Stomach smooth muscle (tissue), 2 donors: ENCODE data around the gene SRRM5.
"Not testable (repeated sequence)": the region's sequence is repeated elsewhere in the genome, so short reads cannot be mapped to it uniquely, and the experiment has no call there.

Experiments
- H3K27ac ChIP-seq: one replicate; pipeline ENCODE4 v1.7.0; 2013; ENCODE audit warnings: mild to moderate bottlenecking, low read length, inconsistent platforms
- H3K27me3 ChIP-seq, 2 donors: one replicate each; pipeline ENCODE4 v1.7.0; 2013; ENCODE audit warnings: low read length in 2 of 2; ENCODE audit not compliant: insufficient read depth in 2 of 2, control insufficient read depth in 1 of 2
- H3K36me3 ChIP-seq, 2 donors: one replicate each; pipeline ENCODE4 v1.7.0; 2013; ENCODE audit warnings: low read length in 2 of 2; ENCODE audit not compliant: control insufficient read depth in 2 of 2, insufficient read depth in 2 of 2
- H3K4me1 ChIP-seq: one replicate; pipeline ENCODE4 v1.7.0; 2013; ENCODE audit warnings: low read length; ENCODE audit not compliant: control insufficient read depth, insufficient read depth
- H3K4me3 ChIP-seq, 2 donors: one replicate each; pipeline ENCODE4 v1.7.0; 2013; ENCODE audit warnings: low read length in 2 of 2
- H3K9ac ChIP-seq, 2 donors: one replicate each; pipeline ENCODE4 v1.7.0; 2013; ENCODE audit warnings: low read length in 2 of 2, mild to moderate bottlenecking in 1 of 2
- H3K9me3 ChIP-seq, 2 donors: one replicate each; pipeline ENCODE4 v1.7.0; 2013; ENCODE audit warnings: low read length in 2 of 2; ENCODE audit not compliant: control insufficient read depth in 2 of 2
- donor health status: healthy.
- donor health status: Pancreatic carcinoma.

Gene SRRM5

GRCh38 chr19:43598445-43599240 lies 13.2 kb upstream of the SRRM5 start:
- peaks cover 17 to 30% of the 10 kb centered on the region in 2 donors for H3K36me3 ChIP-seq
- no peak overlapping the region for H3K4me3 ChIP-seq
- no peaks in the 10 kb centered on the region for H3K9me3 ChIP-seq
- H3K27ac ChIP-seq: no peak overlapping the region
- peaks cover 39% of the 10 kb centered on the region for H3K4me1 ChIP-seq
- H3K27me3 ChIP-seq: no peaks in the 10 kb centered on the region
- no peak overlapping the region for H3K9ac ChIP-seq

- Histone ChIP-seq H3K27ac (no peak overlapping the region), H3K36me3 (peaks cover 13 to 30% of the 10 kb centered on the region in 2 donors), H3K9me3 (no peaks in the 10 kb centered on the region), H3K4me3 (no peak overlapping the region), H3K4me1 (peaks cover 28% of the 10 kb centered on the region), H3K9ac (no peak overlapping the region), H3K27me3 (no peaks in the 10 kb centered on the region)
These were observed 12.1 kb upstream of the SRRM5 start for GRCh38 chr19:43599635-43600295.

- H3K4me3 ChIP-seq, H3K27me3 ChIP-seq, H3K27ac ChIP-seq, H3K9ac ChIP-seq, H3K9me3 ChIP-seq: not testable (repeated sequence)
- Histone ChIP-seq H3K4me1 (peaks cover 23% of the 10 kb centered on the region), H3K36me3 (peaks cover 13 to 30% of the 10 kb centered on the region in 2 donors)
These were observed 11.6 kb upstream of the SRRM5 start for GRCh38 chr19:43600326-43600725.

- H3K4me1 ChIP-seq: no peaks in the 10 kb centered on the region
- H3K9ac ChIP-seq: no peak overlapping the region
- peaks cover 17 to 20% of the 10 kb centered on the region in 2 donors for H3K36me3 ChIP-seq
- no peaks in the 10 kb centered on the region for H3K27me3 ChIP-seq
- H3K27ac ChIP-seq: no peak overlapping the region
- H3K4me3 ChIP-seq: no peak overlapping the region
- no peaks in the 10 kb centered on the region for H3K9me3 ChIP-seq
These were observed 5.9 kb upstream of the SRRM5 start for GRCh38 chr19:43605875-43606568.

GRCh38 chr19:43606569-43607229 lies 5.2 kb upstream of the SRRM5 start:
- H3K4me1 ChIP-seq: no peaks in the 10 kb centered on the region
- no peaks in the 10 kb centered on the region for H3K27me3 ChIP-seq
- H3K4me3 ChIP-seq: no peak overlapping the region
- peaks cover 12 to 15% of the 10 kb centered on the region in 2 donors for H3K36me3 ChIP-seq
- no peak overlapping the region for H3K9ac ChIP-seq
- no peak overlapping the region for H3K27ac ChIP-seq
- no peaks in the 10 kb centered on the region for H3K9me3 ChIP-seq

GRCh38 chr19:43607238-43608205 lies 4.4 kb upstream of the SRRM5 start:
- no peaks in the 10 kb centered on the region for H3K9me3 ChIP-seq
- no peaks in the 10 kb centered on the region for H3K4me1 ChIP-seq
- H3K9ac ChIP-seq: no peak overlapping the region
- no peak overlapping the region for H3K27ac ChIP-seq
- peaks cover 15 to 19% of the 10 kb centered on the region in 2 donors for H3K36me3 ChIP-seq
- H3K4me3 ChIP-seq: no peak overlapping the region
- H3K27me3 ChIP-seq: no peaks in the 10 kb centered on the region

- Histone ChIP-seq H3K36me3 (peaks cover 22 to 24% of the 10 kb centered on the region in 2 donors), H3K9me3 (no peaks in the 10 kb centered on the region), H3K27me3 (no peaks in the 10 kb centered on the region), H3K4me1 (no peaks in the 10 kb centered on the region), H3K27ac (no peak overlapping the region), H3K4me3 (no peak overlapping the region), H3K9ac (no peak overlapping the region)
These were observed 2.0 kb upstream of the SRRM5 start for GRCh38 chr19:43609872-43610271.

GRCh38 chr19:43610493-43610892 lies 1.4 kb upstream of the SRRM5 start:
- Histone ChIP-seq H3K4me3 (no peak overlapping the region), H3K4me1 (no peaks in the 10 kb centered on the region), H3K9me3 (no peaks in the 10 kb centered on the region), H3K36me3 (peaks cover 22 to 24% of the 10 kb centered on the region in 2 donors), H3K27ac (no peak overlapping the region), H3K9ac (no peak overlapping the region), H3K27me3 (no peaks in the 10 kb centered on the region)

GRCh38 chr19:43612374-43612773 lies 486 bp downstream of the SRRM5 start:
- peaks cover 13 to 21% of the 10 kb centered on the region in 2 donors for H3K36me3 ChIP-seq
- no peak overlapping the region for H3K4me3 ChIP-seq

More at GRCh38 chr19:43612374-43612773, 486 bp downstream of the SRRM5 start:
- Histone ChIP-seq H3K4me1 (no peaks in the 10 kb centered on the region), H3K9me3 (no peaks in the 10 kb centered on the region), H3K27me3 (no peaks in the 10 kb centered on the region), H3K9ac (no peak overlapping the region), H3K27ac (no peak overlapping the region)
